ENCODE results near the gene ESRRB. TPM values are rescaled to one million over a fixed set of nuclear protein-coding genes. Genes with fewer than 3 reads are reported as not detected.

Gene ESRRB
- total RNA-seq, 1 donor from 2014 or later, result 0.16 TPM

- Mint-ChIP-seq H3K4me3 (no peak overlapping the region), H3K9me3 (no peaks in the 10 kb centered on the region), H3K36me3 (no peaks in the 10 kb centered on the region), H3K4me1 (peaks cover 43% of the 10 kb centered on the region), H3K27ac (no peak overlapping the region), H3K27me3 (ENCODE audit: low read depth) (peaks cover 15% of the 10 kb centered on the region)
- no peak for TF ChIP-seq CTCF (IDR thresholded peaks at IDR 0.05; ENCODE audit: unreplicated experiment)
- no peak for DNase-seq (ENCODE audit: low spot score in 2 of 2, unreplicated experiment in 2 of 2)
Measured at GRCh38 chr14:76490735-76491134, 114.8 kb downstream of the ESRRB start.

GRCh38 chr14:76491172-76491930 lies 115.4 kb downstream of the ESRRB start:
- no peaks in the 10 kb centered on the region for H3K36me3 Mint-ChIP-seq
- no peaks in the 10 kb centered on the region for H3K9me3 Mint-ChIP-seq
- no peak overlapping the region for H3K27ac Mint-ChIP-seq
- TF ChIP-seq CTCF (IDR thresholded peaks at IDR 0.05; ENCODE audit: unreplicated experiment), result no peak
- no peak overlapping the region for H3K4me3 Mint-ChIP-seq
- DNase-seq (ENCODE audit: low spot score in 2 of 2, unreplicated experiment in 2 of 2), result no peak
- H3K4me1 Mint-ChIP-seq, result peaks cover 41% of the 10 kb centered on the region
- H3K27me3 Mint-ChIP-seq (ENCODE audit: low read depth), result peaks cover 18% of the 10 kb centered on the region

- Mint-ChIP-seq H3K27me3 (ENCODE audit: low read depth) (peaks cover 24% of the 10 kb centered on the region), H3K4me3 (no peak overlapping the region), H3K27ac (no peak overlapping the region), H3K9me3 (no peaks in the 10 kb centered on the region), H3K36me3 (no peaks in the 10 kb centered on the region), H3K4me1 (peaks cover 19% of the 10 kb centered on the region)
- no peak for DNase-seq (ENCODE audit: low spot score in 2 of 2, unreplicated experiment in 2 of 2)
- TF ChIP-seq CTCF (IDR thresholded peaks at IDR 0.05; ENCODE audit: unreplicated experiment), result no peak
Measured at GRCh38 chr14:76495983-76496382, 120.0 kb downstream of the ESRRB start.

- Mint-ChIP-seq H3K27me3 (ENCODE audit: low read depth) (peaks cover 27% of the 10 kb centered on the region), H3K4me1 (peaks cover 14% of the 10 kb centered on the region), H3K9me3 (no peaks in the 10 kb centered on the region), H3K27ac (no peak overlapping the region), H3K4me3 (no peak overlapping the region), H3K36me3 (no peaks in the 10 kb centered on the region)
- no peak for DNase-seq (ENCODE audit: low spot score in 2 of 2, unreplicated experiment in 2 of 2)
- TF ChIP-seq CTCF (IDR thresholded peaks at IDR 0.05; ENCODE audit: unreplicated experiment), result no peak
Measured at GRCh38 chr14:76496595-76496994, 120.7 kb downstream of the ESRRB start.

GRCh38 chr14:76497550-76498462 lies 121.9 kb downstream of the ESRRB start:
- Mint-ChIP-seq H3K4me3 (no peak overlapping the region), H3K36me3 (no peaks in the 10 kb centered on the region), H3K27ac (no peak overlapping the region), H3K4me1 (peaks cover 14% of the 10 kb centered on the region), H3K27me3 (ENCODE audit: low read depth) (peaks cover 32% of the 10 kb centered on the region), H3K9me3 (no peaks in the 10 kb centered on the region)
- no peak for TF ChIP-seq CTCF (IDR thresholded peaks at IDR 0.05; ENCODE audit: unreplicated experiment)
- no peak for DNase-seq (ENCODE audit: low spot score in 2 of 2, unreplicated experiment in 2 of 2)

Measured in mesothelial cell of epicardium (in vitro differentiated cells).